A549 (cell line): ENCODE results near the gene ADAM29. TPM values are rescaled to one million over a fixed set of nuclear protein-coding genes. Genes with fewer than 3 reads are reported as not detected.

Experiments
- ATAC-seq, 2 experiments: fragments of 200-7000 bp in 1 of 2; fragments of >200 bp in 1 of 2; cut with Nextera tagmentation in 1 of 2; cut with Tn5 transposase in 1 of 2; 3 replicates each; pipeline versions ENCODE4 v1.8.0 to v1.9.1; 2018 to 2020; ENCODE audit warnings: mild to moderate bottlenecking in 1 of 2, moderate library complexity in 1 of 2
- CTCF ChIA-PET: fragments of 300-600 bp; sonication (Branson Sonifier 250); formaldehyde crosslinking; extraction: SDS; loops from one replicate; lab custom pipeline; 2021; ENCODE audit warnings: antibody characterized with exemption, inconsistent platforms; lab: Yijun Ruan, JAX
- POLR2A ChIA-PET: fragments of 350-600 bp; formaldehyde crosslinking; extraction: SDS; loops from one replicate; lab custom pipeline; 2021; ENCODE audit warnings: antibody characterized with exemption, inconsistent platforms; lab: Yijun Ruan, JAX
- DNase-seq, 2 experiments: peaks; one replicate each; pipeline versions ENCODE4 v3.0.0 to v3.0.0-alpha.2; 2011 to 2016; ENCODE audit warnings: low read depth in 1 of 2, low spot score in 1 of 2
- FAIRE-seq: peaks from 2 replicates; lab custom pipeline; 2011; peaks lifted over from hg19 to GRCh38; lab: Jason Lieb, UNC
- H3K27ac ChIP-seq, 2 experiments: fragments of >200 bp; sonication (Bioruptor Twin); formaldehyde crosslinking; 3 replicates each; pipeline ENCODE4 v1.5.1; 2016 to 2017
- H3K4me1 ChIP-seq: fragments of >200 bp; sonication (Bioruptor Twin); formaldehyde crosslinking; 3 replicates; pipeline ENCODE4 v1.6.1; 2016
- H3K4me2 ChIP-seq: fragments of >200 bp; sonication (Bioruptor Twin); formaldehyde crosslinking; 3 replicates; pipeline ENCODE4 v1.6.1; 2016
- H3K4me3 ChIP-seq: fragments of >200 bp; sonication (Bioruptor Twin); formaldehyde crosslinking; 3 replicates; pipeline ENCODE4 v1.5.1; 2016
- H3K9me3 ChIP-seq: fragments of >200 bp; sonication (Bioruptor Twin); formaldehyde crosslinking; 3 replicates; pipeline ENCODE4 v1.6.1; 2016
- ATOH8 ChIP-seq: fragments of 250-450 bp; sonication (Bioruptor Pico); IDR thresholded peaks from 2 replicates; pipeline ENCODE4 v1.5.0; 2020; ENCODE audit warnings: low read depth, mild to moderate bottlenecking, moderate library complexity
- BHLHE40 ChIP-seq: IDR thresholded peaks from 2 replicates; pipeline ENCODE4 v1.6.1; 2012; ENCODE audit warnings: low read depth, low read length, inconsistent platforms
- CBX8 ChIP-seq: fragments of 200-600 bp; sonication (generic); IDR thresholded peaks from 2 replicates; pipeline ENCODE4 v1.6.1; 2016
- CHD2 ChIP-seq: fragments of 150-350 bp; IDR thresholded peaks from 2 replicates; pipeline ENCODE4 v1.6.1; 2014; ENCODE audit warnings: low read length; ENCODE audit not compliant: partially characterized antibody
- CTCF ChIP-seq: fragments of >200 bp; sonication (Bioruptor Twin); formaldehyde crosslinking; IDR thresholded peaks from 3 replicates; pipeline ENCODE4 v1.5.1; 2016
- EHF ChIP-seq: fragments of 250-450 bp; sonication (Bioruptor Pico); IDR thresholded peaks from 2 replicates; pipeline ENCODE4 v1.5.0; 2020; ENCODE audit warnings: mild to moderate bottlenecking
- EHMT2 ChIP-seq: fragments of 200-600 bp; sonication (generic); IDR thresholded peaks from 2 replicates; pipeline ENCODE4 v1.6.1; 2016; ENCODE audit warnings: antibody characterized with exemption, low read depth, mild to moderate bottlenecking, moderate library complexity
- ELK1 ChIP-seq: fragments of 150-350 bp; IDR thresholded peaks from 2 replicates; pipeline ENCODE4 v1.6.1; 2014; ENCODE audit warnings: low read depth, mild to moderate bottlenecking, low read length
- ESRRA ChIP-seq: fragments of 150-350 bp; IDR thresholded peaks from 2 replicates; pipeline ENCODE4 v1.6.1; 2014; ENCODE audit warnings: mild to moderate bottlenecking, low read length, borderline replicate concordance
- FOSB ChIP-seq: fragments of 250-450 bp; sonication (Bioruptor Pico); IDR thresholded peaks from 2 replicates; pipeline ENCODE4 v1.5.0; 2020; ENCODE audit warnings: mild to moderate bottlenecking, moderate library complexity
- FOXS1 ChIP-seq: fragments of 250-450 bp; sonication (Bioruptor Pico); IDR thresholded peaks from 2 replicates; pipeline ENCODE4 v1.5.0; 2020; ENCODE audit warnings: mild to moderate bottlenecking, moderate library complexity
- HES2 ChIP-seq: fragments of >200 bp; sonication (Bioruptor Twin); formaldehyde crosslinking; IDR thresholded peaks from 2 replicates; pipeline ENCODE4 v1.6.1; 2016
- HEYL ChIP-seq: fragments of 250-450 bp; sonication (Bioruptor Pico); IDR thresholded peaks from 2 replicates; pipeline ENCODE4 v1.8.0; 2021; ENCODE audit warnings: mild to moderate bottlenecking, moderate library complexity
- HMGXB4 ChIP-seq: fragments of 250-450 bp; sonication (Bioruptor Pico); IDR thresholded peaks from 2 replicates; pipeline ENCODE4 v1.5.0; 2021; ENCODE audit warnings: mild to moderate bottlenecking, moderate library complexity, borderline replicate concordance
- HOXB13 ChIP-seq: fragments of 250-450 bp; sonication (Bioruptor Pico); IDR thresholded peaks from 2 replicates; pipeline ENCODE4 v1.5.0; 2020; ENCODE audit warnings: low read depth, mild to moderate bottlenecking, moderate library complexity
- HOXB5 ChIP-seq: fragments of 250-450 bp; sonication (Bioruptor Pico); IDR thresholded peaks from 2 replicates; pipeline ENCODE4 v1.5.0; 2020; ENCODE audit warnings: mild to moderate bottlenecking, moderate library complexity
- JUN ChIP-seq, 2 experiments: fragments of >200 bp; sonication (Bioruptor Twin); formaldehyde crosslinking; IDR thresholded peaks; 2 replicates in 1 of 2; 3 replicates in 1 of 2; pipeline ENCODE4 v1.6.1; 2016 to 2017
- KDM1A ChIP-seq: fragments of 200-600 bp; sonication (generic); IDR thresholded peaks from 2 replicates; pipeline ENCODE4 v1.6.1; 2016; ENCODE audit warnings: low read depth, mild to moderate bottlenecking
- MAX ChIP-seq: IDR thresholded peaks from 2 replicates; pipeline ENCODE4 v1.6.1; 2012
- NPAS2 ChIP-seq: fragments of 250-450 bp; sonication (Bioruptor Pico); IDR thresholded peaks from 2 replicates; pipeline ENCODE4 v1.8.0; 2022; ENCODE audit warnings: mild to moderate bottlenecking, moderate library complexity, borderline replicate concordance
- PBX3 ChIP-seq: IDR thresholded peaks from 2 replicates; pipeline ENCODE4 v1.6.1; 2012
- PHF8 ChIP-seq: fragments of 200-600 bp; sonication (generic); IDR thresholded peaks from 2 replicates; pipeline ENCODE4 v1.6.1; 2016; ENCODE audit warnings: low read depth, mild to moderate bottlenecking, antibody characterized with exemption, moderate library complexity, borderline replicate concordance
- RARB ChIP-seq: fragments of 250-450 bp; sonication (Bioruptor Pico); IDR thresholded peaks from 2 replicates; pipeline ENCODE4 v1.8.0; 2021; ENCODE audit warnings: mild to moderate bottlenecking, moderate library complexity
- RCOR1 ChIP-seq: fragments of 150-350 bp; IDR thresholded peaks from 2 replicates; pipeline ENCODE4 v1.6.1; 2014; ENCODE audit warnings: antibody characterized with exemption, low read length, low read depth
- RFX5 ChIP-seq: fragments of 450-650 bp; IDR thresholded peaks from 2 replicates; pipeline ENCODE4 v1.7.1; 2014; ENCODE audit warnings: antibody characterized with exemption, mild to moderate bottlenecking, moderate library complexity
- SREBF2 ChIP-seq: fragments of 450-650 bp; IDR thresholded peaks from 2 replicates; pipeline ENCODE4 v1.6.1; 2014; ENCODE audit warnings: mild to moderate bottlenecking, moderate library complexity
- TFCP2L1 ChIP-seq: fragments of 250-450 bp; sonication (Bioruptor Pico); IDR thresholded peaks from 2 replicates; pipeline ENCODE4 v1.5.0; 2021; ENCODE audit warnings: mild to moderate bottlenecking
- USF2 ChIP-seq: fragments of 450-650 bp; IDR thresholded peaks from 2 replicates; pipeline ENCODE4 v1.6.1; 2014; ENCODE audit warnings: antibody characterized with exemption
- ZC3H11A ChIP-seq: fragments of 450-650 bp; IDR thresholded peaks from 2 replicates; pipeline ENCODE4 v1.6.1; 2014; ENCODE audit warnings: antibody characterized with exemption, mild to moderate bottlenecking
- ZNF302 ChIP-seq: fragments of 250-450 bp; sonication (Bioruptor Pico); IDR thresholded peaks from 2 replicates; pipeline ENCODE4 v1.9.0; 2021; ENCODE audit warnings: inconsistent platforms, mild to moderate bottlenecking, moderate library complexity
- whole genome bisulfite sequencing: methylation state at CpG from one replicate; pipeline ENCODE4 v1.1.6; 2017; ENCODE audit errors: missing lambda C conversion rate; 5-methylcytosine and 5-hydroxymethylcytosine counted together
- polyA plus RNA-seq, 4 experiments: library from polyadenylated mRNA; depleted of rRNA in 3 of 4; stranded (reverse); fragments of >200 nt; fragmentation: RNase III in 1 of 4; extraction: RNeasy Plus Mini Kit Qiagen cat#74134 plus additional on column Dnase treatment in 1 of 4; gene quantifications; 2 replicates in 3 of 4; 3 replicates in 1 of 4; pipeline ENCODE4 v1.2.3, GENCODE V29; 2011 to 2017

Gene ADAM29
- polyA plus RNA-seq, 2 of the 4 experiments (the other 2 are of a cell fraction) = not detected

- CTCF ChIA-PET = no interaction called here
Observed at GRCh38 chr4:174972911-174973310, 54.8 kb downstream of the ADAM29 start.

GRCh38 chr4:174973336-174973735, 55.2 kb downstream of the ADAM29 start:
- DNase-seq (no peak), FAIRE-seq (no peak), ATAC-seq (no peak)
- ChIA-PET CTCF (no interaction called here), POLR2A (no interaction called here)
- Histone ChIP-seq H3K4me1 (no peaks in the 10 kb centered on the region), H3K27ac (no peak overlapping the region), H3K4me2 (no peak overlapping the region), H3K4me3 (no peak overlapping the region), H3K9me3 (no peaks in the 10 kb centered on the region)
- WGBS = 28% methylated on average over 2 of the region's 2 CpGs
- no peak for TF ChIP-seq RFX5
- no peak for TF ChIP-seq EHMT2
- no peak for TF ChIP-seq ELK1
- TF ChIP-seq HOXB5 (CRISPR knock-in tag) = no peak
- no peak for TF ChIP-seq FOXS1 (CRISPR knock-in tag)
- no peak for TF ChIP-seq TFCP2L1 (CRISPR knock-in tag)
- no peak for TF ChIP-seq CTCF
- no peak for TF ChIP-seq CBX8
- TF ChIP-seq HOXB13 = no peak
- TF ChIP-seq RARB (CRISPR knock-in tag) = no peak
- no peak for TF ChIP-seq PBX3
- TF ChIP-seq NPAS2 (CRISPR knock-in tag) = no peak
- TF ChIP-seq HMGXB4 (CRISPR knock-in tag) = no peak
- TF ChIP-seq ATOH8 (CRISPR knock-in tag) = no peak
- no peak for TF ChIP-seq HEYL (CRISPR knock-in tag)
- TF ChIP-seq KDM1A = no peak
- TF ChIP-seq RCOR1 = no peak
- TF ChIP-seq ZC3H11A = no peak
- TF ChIP-seq CHD2 = no peak

More at GRCh38 chr4:174972911-174973310, 54.8 kb downstream of the ADAM29 start:
- TF ChIP-seq JUN (IDR thresholded peaks at IDR 0.05) (no peak), SREBF2 (no peak), PHF8 (no peak), EHF (CRISPR knock-in tag) (no peak), USF2 (no peak), ESRRA (no peak), FOSB (CRISPR knock-in tag) (no peak), MAX (no peak), HES2 (no peak), BHLHE40 (no peak), ZNF302 (CRISPR knock-in tag) (no peak)
- no peak for FAIRE-seq
- no peak for DNase-seq
- POLR2A ChIA-PET = no interaction called here
- ATAC-seq = no peak
- Histone ChIP-seq H3K4me1 (no peaks in the 10 kb centered on the region), H3K4me3 (no peak overlapping the region), H3K9me3 (no peaks in the 10 kb centered on the region), H3K4me2 (no peak overlapping the region), H3K27ac (no peak overlapping the region)
- 40% methylated on average over 3 of the region's 3 CpGs for WGBS
